Medulla oblongata (tissue), 1 donor: ENCODE measurements around the gene MTMR1.

Experiments used
- DNase-seq: peaks from one replicate; pipeline ENCODE4 v3.0.0-alpha.2; 2015; ENCODE audit errors: extremely low spot score

Gene MTMR1

GRCh38 chrX:150779385-150779784 lies 86.2 kb downstream of the MTMR1 start:
- no peak for DNase-seq

- no peak for DNase-seq
Measured at GRCh38 chrX:150781677-150782076, 88.5 kb downstream of the MTMR1 start.

- DNase-seq = no peak
Measured at GRCh38 chrX:150790021-150790420, 96.8 kb downstream of the MTMR1 start.

- no peak for DNase-seq
Measured at GRCh38 chrX:150792949-150793527, 99.8 kb downstream of the MTMR1 start.

GRCh38 chrX:150805736-150806135 lies 112.5 kb downstream of the MTMR1 start:
- DNase-seq = no peak

- no peak for DNase-seq
Measured at GRCh38 chrX:150806827-150807226, 113.6 kb downstream of the MTMR1 start.

GRCh38 chrX:150813922-150814321 lies 120.7 kb downstream of the MTMR1 start:
- DNase-seq = no peak
